Endothelial cell of umbilical vein (primary cell): ENCODE data around the gene C5orf24. TPM values are rescaled to one million over a fixed set of nuclear protein-coding genes. Genes with fewer than 3 reads are reported as not detected.

Source experiments
- BruUV-seq: library from RNA; stranded (reverse); fragments of 400-500 nt; replicated peaks from 2 replicates; lab custom pipeline; 2021; lab: Mats Ljungman, UMichigan
- CTCF ChIA-PET: fragments of 300-600, 350-600 bp; sonication (Branson Sonifier 250); formaldehyde crosslinking; loops from one replicate; lab custom pipeline; 2021; ENCODE audit warnings: antibody characterized with exemption, inconsistent platforms; lab: Charles Lee
- POLR2A ChIA-PET: fragments of 300-600, 350-600 bp; sonication (Branson Sonifier 250); formaldehyde crosslinking; loops from one replicate; lab custom pipeline; 2021; ENCODE audit warnings: antibody characterized with exemption, inconsistent platforms; lab: Charles Lee
- DNase-seq: peaks from one replicate; pipeline ENCODE4 v3.0.0-alpha.2; 2011; ENCODE audit warnings: low read depth, low spot score
- FAIRE-seq: peaks from 2 replicates; lab custom pipeline; 2011; peaks lifted over from hg19 to GRCh38; lab: Jason Lieb, UNC
- H2AFZ ChIP-seq: 2 replicates; pipeline ENCODE4 v1.6.0; 2012; ENCODE audit warnings: low read depth, low read length, control low read depth, inconsistent platforms
- H3K27ac ChIP-seq: 2 replicates; pipeline ENCODE4 v1.5.1; 2011; ENCODE audit warnings: low read depth, mild to moderate bottlenecking, control low read depth, low read length, moderate library complexity; ENCODE audit not compliant: insufficient read depth
- H3K27me3 ChIP-seq, 2 experiments: 2 replicates each; pipeline versions ENCODE4 v1.6.0 to v1.6.1; 2011; ENCODE audit warnings: low read length in 2 of 2, mixed read lengths in 1 of 2; ENCODE audit not compliant: control insufficient read depth in 2 of 2, insufficient read depth in 2 of 2
- H3K36me3 ChIP-seq, 2 experiments: 2 replicates in 1 of 2; 3 replicates in 1 of 2; pipeline ENCODE4 v1.5.1; 2011; ENCODE audit warnings: low read length in 2 of 2, mild to moderate bottlenecking in 1 of 2, moderate library complexity in 1 of 2; ENCODE audit not compliant: control insufficient read depth in 2 of 2, insufficient read depth in 2 of 2; ENCODE audit errors: extremely low read depth in 1 of 2
- H3K4me1 ChIP-seq: 3 replicates; pipeline ENCODE4 v1.5.1; 2011; ENCODE audit warnings: mild to moderate bottlenecking, low read length; ENCODE audit not compliant: control insufficient read depth, insufficient read depth; ENCODE audit errors: extremely low read depth
- H3K4me2 ChIP-seq: 2 replicates; pipeline ENCODE4 v1.6.1; 2011; ENCODE audit warnings: low read length, control low read depth, mixed read lengths; ENCODE audit not compliant: insufficient read depth
- H3K4me3 ChIP-seq, 3 experiments: fragments of 200-600 bp in 1 of 3; sonication (generic), shearing (Covaris generic) in 1 of 3; replicated peaks in 1 of 3; 2 replicates each; pipeline ENCODE4 v1.5.1; 2011 to 2016; ENCODE audit warnings: control low read depth in 3 of 3, low read length in 3 of 3, mild to moderate bottlenecking in 2 of 3, inconsistent platforms in 1 of 3, low read depth in 1 of 3, moderate library complexity in 1 of 3; ENCODE audit not compliant: insufficient read depth in 1 of 3
- H3K79me2 ChIP-seq: 2 replicates; pipeline ENCODE4 v1.6.0; 2012; ENCODE audit warnings: low read length, inconsistent platforms; ENCODE audit not compliant: control insufficient read depth, insufficient read depth
- H3K9ac ChIP-seq: replicated peaks from 2 replicates; pipeline ENCODE3; 2011; ENCODE audit warnings: low read length, control low read depth; ENCODE audit not compliant: insufficient read depth; ENCODE audit errors: extremely low read depth
- H3K9me1 ChIP-seq: replicated peaks from 3 replicates; pipeline ENCODE4 v1.6.0; 2011; ENCODE audit warnings: mild to moderate bottlenecking, low read length; ENCODE audit not compliant: control insufficient read depth, insufficient read depth; ENCODE audit errors: extremely low read depth
- H3K9me3 ChIP-seq: replicated peaks from 2 replicates; pipeline ENCODE4 v1.5.1; 2012; ENCODE audit warnings: low read length, inconsistent platforms; ENCODE audit not compliant: control insufficient read depth, insufficient read depth
- H4K20me1 ChIP-seq: replicated peaks from 2 replicates; pipeline ENCODE3; 2011; ENCODE audit warnings: mild to moderate bottlenecking, low read length; ENCODE audit not compliant: control insufficient read depth, insufficient read depth; ENCODE audit errors: extremely low read depth
- EZH2 ChIP-seq: IDR thresholded peaks from 2 replicates; pipeline ENCODE4 v1.6.1; 2012; ENCODE audit warnings: borderline replicate concordance, low read depth, mild to moderate bottlenecking, moderate library complexity, low read length, inconsistent platforms; ENCODE audit not compliant: severe bottlenecking
- FOS ChIP-seq: IDR thresholded peaks from 2 replicates; pipeline ENCODE4 v1.6.1; 2011; ENCODE audit warnings: mild to moderate bottlenecking, low read length, moderate library complexity, borderline replicate concordance; ENCODE audit not compliant: insufficient read depth
- GATA2 ChIP-seq: IDR thresholded peaks from 2 replicates; pipeline ENCODE4 v1.7.0; 2011; ENCODE audit warnings: low read depth, mild to moderate bottlenecking, moderate library complexity, mixed read lengths, low read length; ENCODE audit not compliant: insufficient read length, insufficient read depth
- JUN ChIP-seq: IDR thresholded peaks from 2 replicates; pipeline ENCODE4 v1.6.1; 2011; ENCODE audit warnings: borderline replicate concordance, low read depth; ENCODE audit not compliant: insufficient read length, insufficient read depth
- MYC ChIP-seq: IDR thresholded peaks from one replicate; pipeline ENCODE4 v1.6.1; 2011; ENCODE audit warnings: mild to moderate bottlenecking, low read depth, low read length
- POLR2A ChIP-seq: IDR thresholded peaks from 2 replicates; pipeline ENCODE4 v1.6.1; 2012; ENCODE audit warnings: low read depth, mild to moderate bottlenecking, control low read depth, low read length
- POLR2AphosphoS5 ChIP-seq: IDR thresholded peaks from 2 replicates; pipeline ENCODE4 v1.6.1; 2012; ENCODE audit warnings: low read depth, mild to moderate bottlenecking, control low read depth, low read length, moderate library complexity; ENCODE audit not compliant: insufficient read depth
- dilution Hi-C: fragments of 300-500 bp; cut with MboI; formaldehyde crosslinking; loops from one replicate; pipeline ENCODE4 v1.15.0; 2019; ENCODE audit warnings: low sequenced_read_pairs; ENCODE audit not compliant: extremely low pct_ligation_motif_present
- intact Hi-C: fragments of 100-400 bp; cut with micrococcal nuclease; formaldehyde crosslinking; loops from one replicate; pipeline ENCODE4 v1.10.0; 2022
- polyA plus RNA-seq, 4 experiments: library from polyadenylated mRNA; depleted of rRNA in 3 of 4; stranded (reverse) in 3 of 4; unstranded in 1 of 4; fragments of >200 nt; gene quantifications; 2 replicates each; pipeline versions ENCODE4 v1.2.1 to v1.2.3, GENCODE V29; 2011 to 2012; ENCODE audit warnings: missing spikeins in 1 of 4
- total RNA-seq: library from RNA; stranded (reverse); gene quantifications from 2 replicates; pipeline ENCODE4 v1.2.3, GENCODE V29; 2021
- TF ChIP-seq, protein P1 (sequence below): IDR thresholded peaks from 2 replicates; pipeline ENCODE4 v1.6.1; 2011; ENCODE audit not compliant: insufficient read depth, insufficient read length
- TF ChIP-seq, protein P2 (sequence below), 2 donors: IDR thresholded peaks; 1 replicate in 1 of 2; 2 replicates in 1 of 2; pipeline ENCODE4 v1.5.1; 2011; ENCODE audit warnings: low read length in 2 of 2, mild to moderate bottlenecking in 2 of 2, moderate library complexity in 2 of 2, control low read depth in 1 of 2, inconsistent platforms in 1 of 2, low read depth in 1 of 2; ENCODE audit not compliant: insufficient read depth in 1 of 2; ENCODE audit errors: extremely low read depth in 1 of 2

Gene C5orf24
- total and polyA plus RNA-seq, 2 donors (not counting 3 experiments of a cell fraction or from before 2014, with no cell fraction given), result 21.7 to 56.2 TPM

DNA sequence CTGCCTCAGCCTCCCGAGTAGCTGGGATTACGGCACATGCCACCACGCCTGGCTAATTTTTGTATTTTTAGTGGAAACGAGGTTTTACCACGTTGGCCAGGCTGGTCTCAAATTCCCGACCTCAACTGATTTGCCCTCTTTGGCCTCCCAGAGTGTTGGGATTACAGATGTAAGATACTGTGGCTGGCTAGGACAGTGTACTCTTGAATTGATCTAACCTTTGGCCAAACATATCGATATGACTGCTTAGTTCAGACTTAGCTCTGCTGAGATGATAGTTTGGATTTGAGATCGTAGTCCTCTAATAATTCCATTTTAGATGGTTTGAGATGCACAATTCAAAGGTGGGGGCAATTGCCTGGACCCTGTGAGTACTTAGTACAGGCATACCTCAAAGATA lies 43.6 kb downstream of the C5orf24 start:
- Histone ChIP-seq H3K27me3 (no peaks in the 10 kb centered on the region), H3K36me3 (peaks cover 0 to 2% of the 10 kb centered on the region in 2 experiments), H3K4me1 (no peaks in the 10 kb centered on the region), H3K79me2 (peaks cover 4% of the 10 kb centered on the region), H4K20me1 (no peaks in the 10 kb centered on the region), H3K9me3 (no peaks in the 10 kb centered on the region), H3K27ac (no peak overlapping the region), H3K4me3 (no peak overlapping the region), H3K9ac (no peak overlapping the region), H2AFZ (no peak overlapping the region), H3K9me1 (no peaks in the 10 kb centered on the region), H3K4me2 (no peak overlapping the region)
- POLR2A ChIA-PET, result no interaction called here
- FAIRE-seq, result no peak
- CTCF ChIA-PET, result no interaction called here
- BruUV-seq, result no TSS peak
- intact Hi-C loops, result no loop called here
- no peak for DNase-seq
- dilution Hi-C loops, result no loop called here
- no peak for TF ChIP-seq EZH2
- TF ChIP-seq, protein P1, sequence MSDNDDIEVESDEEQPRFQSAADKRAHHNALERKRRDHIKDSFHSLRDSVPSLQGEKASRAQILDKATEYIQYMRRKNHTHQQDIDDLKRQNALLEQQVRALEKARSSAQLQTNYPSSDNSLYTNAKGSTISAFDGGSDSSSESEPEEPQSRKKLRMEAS, result no peak
- TF ChIP-seq GATA2, result no peak
- TF ChIP-seq, protein P2, sequence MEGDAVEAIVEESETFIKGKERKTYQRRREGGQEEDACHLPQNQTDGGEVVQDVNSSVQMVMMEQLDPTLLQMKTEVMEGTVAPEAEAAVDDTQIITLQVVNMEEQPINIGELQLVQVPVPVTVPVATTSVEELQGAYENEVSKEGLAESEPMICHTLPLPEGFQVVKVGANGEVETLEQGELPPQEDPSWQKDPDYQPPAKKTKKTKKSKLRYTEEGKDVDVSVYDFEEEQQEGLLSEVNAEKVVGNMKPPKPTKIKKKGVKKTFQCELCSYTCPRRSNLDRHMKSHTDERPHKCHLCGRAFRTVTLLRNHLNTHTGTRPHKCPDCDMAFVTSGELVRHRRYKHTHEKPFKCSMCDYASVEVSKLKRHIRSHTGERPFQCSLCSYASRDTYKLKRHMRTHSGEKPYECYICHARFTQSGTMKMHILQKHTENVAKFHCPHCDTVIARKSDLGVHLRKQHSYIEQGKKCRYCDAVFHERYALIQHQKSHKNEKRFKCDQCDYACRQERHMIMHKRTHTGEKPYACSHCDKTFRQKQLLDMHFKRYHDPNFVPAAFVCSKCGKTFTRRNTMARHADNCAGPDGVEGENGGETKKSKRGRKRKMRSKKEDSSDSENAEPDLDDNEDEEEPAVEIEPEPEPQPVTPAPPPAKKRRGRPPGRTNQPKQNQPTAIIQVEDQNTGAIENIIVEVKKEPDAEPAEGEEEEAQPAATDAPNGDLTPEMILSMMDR (IDR thresholded peaks at IDR 0.05; ENCODE audit: extremely low read depth in 1 of 2, insufficient read depth in 1 of 2, low read depth in 1 of 2, low read length in 2 of 2), result no peak
- TF ChIP-seq FOS, result no peak
- TF ChIP-seq POLR2AphosphoS5, result no peak
- no peak for TF ChIP-seq MYC
- no peak for TF ChIP-seq JUN
- no peak for TF ChIP-seq POLR2A
